Cardiac ventricle fibroblast (primary cell): ENCODE measurements around the gene L2HGDH. TPM values are rescaled to one million over a fixed set of nuclear protein-coding genes. Genes with fewer than 3 reads are reported as not detected.

Source experiments
- total RNA-seq: library from RNA; depleted of rRNA; stranded (reverse); fragments of >200 nt; gene quantifications from 2 replicates; pipeline ENCODE4 v1.2.3, GENCODE V29; 2015

L2HGDH gene
- 1.5 and 3.7 TPM in 2 replicates for total RNA-seq

GRCh38 chr14:50311972-50312733, at the start of gene L2HGDH, which contains the start of gene DMAC2L:
L2HGDH (minus strand) TSS chr14:50312229; CDS start chr14:50312150, 79 bp downstream.
DMAC2L (plus strand) TSS chr14:50312324; CDS start chr14:50321488, 9,164 bp downstream.

GRCh38 chr14:50231475-50232275, 80.4 kb downstream of the L2HGDH start, which contains the start of gene SOS2:
SOS2 (minus strand) TSS chr14:50231578; CDS start chr14:50231283, 295 bp downstream.

Other genes starting within 250 kb of the L2HGDH start
- 3.8 and 4.1 TPM in 2 replicates for gene VCPKMT, start 195.7 kb downstream of the L2HGDH start, total RNA-seq
- gene SOS2, start 80.7 kb downstream of the L2HGDH start, total RNA-seq, result 9.0 and 11.6 TPM in 2 replicates
- 3.9 and 11.0 TPM in 2 replicates for gene DMAC2L, start 95 bp upstream of the L2HGDH start, total RNA-seq
- 6.7 and 9.0 TPM in 2 replicates for gene CDKL1, start 84.7 kb upstream of the L2HGDH start, total RNA-seq
- 71.0 and 96.0 TPM in 2 replicates for gene MAP4K5, start 220.3 kb upstream of the L2HGDH start, total RNA-seq
- 3.2 and 3.7 TPM in 2 replicates for gene ATL1, start 247.9 kb upstream of the L2HGDH start, total RNA-seq